Dendritic cell treated with granulocyte-macrophage colony-stimulating factor and Interleukin-4, amounts not matched to agents 40 ng/mL and 50 ng/mL, for 4 days (primary cell): Measurements from ENCODE around the gene PACRG.

ENCODE experiments used
- H3K27ac Mint-ChIP-seq: one replicate; pipeline ENCODE4 v1.8.0; 2022; ENCODE audit warnings: mild to moderate bottlenecking, mixed read lengths
- H3K27me3 Mint-ChIP-seq: one replicate; pipeline ENCODE4 v1.8.0; 2022; ENCODE audit warnings: mild to moderate bottlenecking, mixed read lengths
- H3K36me3 Mint-ChIP-seq: one replicate; pipeline ENCODE4 v1.8.0; 2022; ENCODE audit warnings: low read depth, mixed read lengths
- H3K4me1 Mint-ChIP-seq: one replicate; pipeline ENCODE4 v1.8.0; 2022; ENCODE audit warnings: low read depth, mixed read lengths
- H3K4me3 Mint-ChIP-seq: one replicate; pipeline ENCODE4 v1.8.0; 2022; ENCODE audit warnings: mild to moderate bottlenecking, moderate library complexity, mixed read lengths
- H3K9me3 Mint-ChIP-seq: one replicate; pipeline ENCODE4 v1.8.0; 2022; ENCODE audit warnings: mixed read lengths
- intact Hi-C: fragments of 100-400 bp; cut with micrococcal nuclease; formaldehyde crosslinking; loops from one replicate; pipeline ENCODE4 v1.15.0; 2022

Gene PACRG

GRCh38 chr6:163355426-163355991 is 627.7 kb downstream of the PACRG start:
- H3K4me1 Mint-ChIP-seq = peaks cover 15% of the 10 kb centered on the region
- H3K9me3 Mint-ChIP-seq = no peaks in the 10 kb centered on the region
- H3K4me3 Mint-ChIP-seq = peak overlapping the region; percentile 62
- no peaks in the 10 kb centered on the region for H3K36me3 Mint-ChIP-seq
- H3K27me3 Mint-ChIP-seq = no peaks in the 10 kb centered on the region
- H3K27ac Mint-ChIP-seq = no peak overlapping the region
- intact Hi-C loops = loop anchor here (1.0 to 5.0 kb wide), 3 partner anchors 57 to 1173 kb away; no protein-coding TSS in a partner anchor

DNA sequence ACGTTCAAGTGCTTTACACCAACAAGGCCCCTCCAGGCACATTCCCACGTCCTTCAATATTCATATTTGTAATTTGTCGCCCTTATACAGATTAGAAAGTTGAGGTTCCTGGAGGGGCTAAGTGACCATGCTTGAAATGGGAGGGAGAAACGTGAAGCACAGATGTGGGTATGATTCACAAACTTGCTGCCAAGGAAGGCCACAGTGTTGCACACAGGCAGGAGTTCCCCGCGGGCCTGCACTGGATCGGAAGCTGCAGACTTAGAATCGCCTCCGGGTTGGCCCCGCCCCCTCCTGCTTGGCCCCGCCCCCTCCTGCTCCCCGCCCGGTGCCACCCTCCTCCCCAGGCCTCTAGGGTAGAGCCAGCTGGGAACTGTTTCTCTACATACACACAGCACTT is 628.5 kb downstream of the PACRG start:
- H3K27ac Mint-ChIP-seq = no peak overlapping the region
- intact Hi-C loops = loop anchor here (5.0 kb wide), 1 partner anchor 1174 kb away; no protein-coding TSS in a partner anchor

GRCh38 chr6:163356743-163357142 is 629.0 kb downstream of the PACRG start:
- no peaks in the 10 kb centered on the region for H3K9me3 Mint-ChIP-seq
- no peak overlapping the region for H3K4me3 Mint-ChIP-seq
- H3K27me3 Mint-ChIP-seq = no peaks in the 10 kb centered on the region
- intact Hi-C loops = loop anchor here (5.0 kb wide), 1 partner anchor 1174 kb away; no protein-coding TSS in a partner anchor
- H3K36me3 Mint-ChIP-seq = no peaks in the 10 kb centered on the region
- no peak overlapping the region for H3K27ac Mint-ChIP-seq
- H3K4me1 Mint-ChIP-seq = peaks cover 12% of the 10 kb centered on the region

More for the DNA sequence above, 628.5 kb downstream of the PACRG start:
- H3K36me3 Mint-ChIP-seq = no peaks in the 10 kb centered on the region
- H3K9me3 Mint-ChIP-seq = no peaks in the 10 kb centered on the region
- H3K27me3 Mint-ChIP-seq = no peaks in the 10 kb centered on the region
- peaks cover 12% of the 10 kb centered on the region for H3K4me1 Mint-ChIP-seq
- H3K4me3 Mint-ChIP-seq = peak overlapping the region; percentile 37

- Mint-ChIP-seq H3K36me3 (no peaks in the 10 kb centered on the region), H3K27ac (no peak overlapping the region), H3K9me3 (no peaks in the 10 kb centered on the region), H3K4me1 (peaks cover 21% of the 10 kb centered on the region), H3K27me3 (peaks cover 1% of the 10 kb centered on the region), H3K4me3 (no peak overlapping the region)
- intact Hi-C loops = no loop called here
Observed at GRCh38 chr6:163364641-163365040, 636.9 kb downstream of the PACRG start.
